GM12892 (cell line): ENCODE results near the gene SPEG.

Experiments used
- DNase-seq: peaks from one replicate; pipeline ENCODE4 v3.0.0; 2011; ENCODE audit not compliant: insufficient read length
- FAIRE-seq: peaks from 2 replicates; lab custom pipeline; 2011; peaks lifted over from hg19 to GRCh38; lab: Jason Lieb, UNC
- POLR2A ChIP-seq: IDR thresholded peaks from 2 replicates; pipeline ENCODE4 v1.6.1; 2011; ENCODE audit warnings: low read depth, low read length, control low read depth
- POLR2AphosphoS5 ChIP-seq: IDR thresholded peaks from 2 replicates; pipeline ENCODE4 v1.6.1; 2011; ENCODE audit warnings: low read depth, low read length, control low read depth
- TAF1 ChIP-seq: IDR thresholded peaks from 2 replicates; pipeline ENCODE4 v1.6.1; 2011; ENCODE audit warnings: low read depth, mild to moderate bottlenecking, control low read depth, low read length, borderline replicate concordance

SPEG gene

GRCh38 chr2:219418155-219419011 is 16.3 kb upstream of the SPEG start, which contains the start of gene DES:
Gene DES (plus strand): TSS chr2:219418377. CDS start chr2:219418463, 86 bp downstream.
- FAIRE-seq (no peak), DNase-seq (no peak)
- no peak for TF ChIP-seq TAF1
- no peak for TF ChIP-seq POLR2AphosphoS5
- no peak for TF ChIP-seq POLR2A

GRCh38 chr2:219419012-219419324 is 15.7 kb upstream of the SPEG start:
- TF ChIP-seq TAF1 (no peak), POLR2A (no peak), POLR2AphosphoS5 (no peak)
- FAIRE-seq: no peak

GRCh38 chr2:219419331-219420197 is 15.1 kb upstream of the SPEG start:
- TF ChIP-seq POLR2AphosphoS5 (no peak), POLR2A (no peak)
- DNase-seq (no peak), FAIRE-seq (no peak)

More at GRCh38 chr2:219419012-219419324, 15.7 kb upstream of the SPEG start:
- no peak for DNase-seq

GRCh38 chr2:219420687-219421086 is 14.0 kb upstream of the SPEG start:
- no peak for DNase-seq
- no peak for FAIRE-seq
- no peak for TF ChIP-seq TAF1
- TF ChIP-seq POLR2A: no peak
- no peak for TF ChIP-seq POLR2AphosphoS5

- DNase-seq: no peak
- no peak for FAIRE-seq
- TF ChIP-seq POLR2A (no peak), TAF1 (no peak), POLR2AphosphoS5 (no peak)
These were observed 13.3 kb upstream of the SPEG start for GRCh38 chr2:219421323-219421722.

- FAIRE-seq (no peak), DNase-seq (no peak)
- TF ChIP-seq TAF1: no peak
- no peak for TF ChIP-seq POLR2AphosphoS5
- no peak for TF ChIP-seq POLR2A
These were observed 11.6 kb upstream of the SPEG start for GRCh38 chr2:219422952-219423534.

GRCh38 chr2:219423652-219424377 is 10.8 kb upstream of the SPEG start:
- TF ChIP-seq POLR2A (no peak), POLR2AphosphoS5 (no peak), TAF1 (no peak)
- DNase-seq: no peak
- no peak for FAIRE-seq

- no peak for FAIRE-seq
- TF ChIP-seq POLR2A (no peak), POLR2AphosphoS5 (no peak), TAF1 (no peak)
- no peak for DNase-seq
These were observed 9.2 kb upstream of the SPEG start for GRCh38 chr2:219425238-219426067.

- no peak for DNase-seq
- FAIRE-seq: no peak
- TF ChIP-seq POLR2AphosphoS5 (no peak), POLR2A (no peak), TAF1 (no peak)
These were observed 8.6 kb upstream of the SPEG start for GRCh38 chr2:219426068-219426443.

GRCh38 chr2:219426534-219427136 is 8.0 kb upstream of the SPEG start:
- FAIRE-seq: no peak

GRCh38 chr2:219428469-219428868 is 6.2 kb upstream of the SPEG start:
- TF ChIP-seq POLR2AphosphoS5: no peak
- TF ChIP-seq POLR2A: no peak
- TF ChIP-seq TAF1: no peak
- FAIRE-seq (no peak), DNase-seq (no peak)

More at GRCh38 chr2:219426534-219427136, 8.0 kb upstream of the SPEG start:
- DNase-seq: no peak
- TF ChIP-seq TAF1: no peak
- no peak for TF ChIP-seq POLR2A
- no peak for TF ChIP-seq POLR2AphosphoS5
